HepG2 (cell line): ENCODE data around the gene COMP. TPM values are rescaled to one million over a fixed set of nuclear protein-coding genes. Genes with fewer than 3 reads are reported as not detected.

Experiments used
- AHR ChIP-seq: IDR thresholded peaks from 2 replicates; pipeline ENCODE4 v1.6.1; 2018; ENCODE audit warnings: missing genetic modification reagents, missing compliant biosample characterization
- KDM5A ChIP-seq: fragments of 200-600 bp; sonication (generic); IDR thresholded peaks from 2 replicates; pipeline ENCODE4 v1.7.0; 2018; ENCODE audit warnings: antibody characterized with exemption, mild to moderate bottlenecking, low read length, borderline replicate concordance
- KLF12 ChIP-seq: sonication (generic); formaldehyde crosslinking; IDR thresholded peaks from 2 replicates; pipeline ENCODE4 v1.4.0; 2020; ENCODE audit warnings: missing genetic modification reagents, borderline replicate concordance
- MAFF ChIP-seq: IDR thresholded peaks from 2 replicates; pipeline ENCODE4 v1.6.1; 2011; ENCODE audit warnings: low read depth, low read length, improper control_type of control experiment
- MED8 ChIP-seq: sonication (generic); formaldehyde crosslinking; IDR thresholded peaks from 2 replicates; pipeline ENCODE4 v1.8.1; 2023; ENCODE audit warnings: mild to moderate bottlenecking, missing genetic modification reagents; ENCODE audit not compliant: insufficient replicate concordance
- MTF2 ChIP-seq: sonication (generic); formaldehyde crosslinking; IDR thresholded peaks from 2 replicates; pipeline ENCODE4 v1.5.0; 2020; ENCODE audit warnings: missing genetic modification reagents, borderline replicate concordance
- NFKB2 ChIP-seq: sonication (generic); formaldehyde crosslinking; IDR thresholded peaks from 2 replicates; pipeline ENCODE4 v1.4.0; 2020; ENCODE audit warnings: missing genetic modification reagents, borderline replicate concordance
- RBM39 ChIP-seq: fragments of 200-400 bp; formaldehyde crosslinking; IDR thresholded peaks from one replicate; pipeline ENCODE4 v1.6.1; 2018; ENCODE audit warnings: antibody characterized with exemption, mild to moderate bottlenecking, low read depth, low read length; ENCODE audit not compliant: poor library complexity, severe bottlenecking
- RXRB ChIP-seq: IDR thresholded peaks from 2 replicates; pipeline ENCODE4 v1.6.1; 2016; ENCODE audit warnings: borderline replicate concordance, missing genetic modification reagents, missing compliant biosample characterization
- TEAD3 ChIP-seq: optimal IDR thresholded peaks from 2 replicates; pipeline ENCODE3; 2016; ENCODE audit warnings: borderline replicate concordance
- TFDP2 ChIP-seq: sonication (generic); formaldehyde crosslinking; IDR thresholded peaks from 2 replicates; pipeline ENCODE4 v1.4.0; 2020; ENCODE audit warnings: missing genetic modification reagents
- ZBTB7A ChIP-seq: sonication (generic); formaldehyde crosslinking; IDR thresholded peaks from 2 replicates; pipeline ENCODE4 v1.8.0; 2022; ENCODE audit warnings: mild to moderate bottlenecking, missing genetic modification reagents
- ZNF180 ChIP-seq: sonication (generic); formaldehyde crosslinking; IDR thresholded peaks from 2 replicates; pipeline ENCODE4 v1.4.0; 2020; ENCODE audit warnings: low read depth, missing genetic modification reagents, borderline replicate concordance
- ZNF331 ChIP-seq: sonication (generic); formaldehyde crosslinking; IDR thresholded peaks from 2 replicates; pipeline ENCODE4 v1.4.0; 2020; ENCODE audit warnings: missing genetic modification reagents
- ZNF44 ChIP-seq: sonication (generic); formaldehyde crosslinking; IDR thresholded peaks from 2 replicates; pipeline ENCODE4 v1.5.1; 2020; ENCODE audit warnings: mild to moderate bottlenecking, missing genetic modification reagents
- ZNF484 ChIP-seq: sonication (generic); formaldehyde crosslinking; IDR thresholded peaks from 2 replicates; pipeline ENCODE4 v1.5.1; 2020; ENCODE audit warnings: mild to moderate bottlenecking, low read depth, missing genetic modification reagents, borderline replicate concordance
- ZNF597 ChIP-seq: sonication (generic); formaldehyde crosslinking; IDR thresholded peaks from 2 replicates; pipeline ENCODE4 v1.5.0; 2020; ENCODE audit warnings: missing genetic modification reagents
- polyA plus RNA-seq, 8 experiments: library from polyadenylated mRNA; depleted of rRNA in 3 of 8; stranded (reverse) in 7 of 8; unstranded in 1 of 8; fragments of >200 nt; fragmentation: Illumina TruSeq in 4 of 8; extraction: Trizol in 4 of 8; gene quantifications; 2 replicates each; pipeline versions ENCODE4 v1.2.1 to v1.2.3, GENCODE V29; 2011 to 2016; ENCODE audit warnings: low read depth in 4 of 8, missing spikeins in 1 of 8, mixed read lengths in 1 of 8; ENCODE audit not compliant: insufficient read depth in 1 of 8
- total RNA-seq, 5 experiments: library from RNA; depleted of rRNA; stranded (reverse); fragments of >200 nt; fragmentation: Illumina TruSeq; extraction: Trizol; gene quantifications; 2 replicates each; pipeline ENCODE4 v1.2.3, GENCODE V29; 2016; ENCODE audit warnings: low read depth in 1 of 5
- TF ChIP-seq, protein P1 (sequence below): IDR thresholded peaks from 2 replicates; pipeline ENCODE4 v1.6.1; 2016; ENCODE audit warnings: missing compliant biosample characterization, missing genetic modification reagents, borderline replicate concordance
- TF ChIP-seq, protein P2 (sequence below): sonication (generic); formaldehyde crosslinking; conservative IDR thresholded peaks from 2 replicates; pipeline ENCODE4 v1.8.0; 2022; ENCODE audit warnings: low read depth, missing genetic modification reagents
- TF ChIP-seq, protein P3 (sequence below): sonication (generic); formaldehyde crosslinking; IDR thresholded peaks from 2 replicates; pipeline ENCODE4 v1.4.0; 2020; ENCODE audit warnings: mild to moderate bottlenecking, missing genetic modification reagents

COMP gene
- total and polyA plus RNA-seq, 2 of the 13 experiments (the other 11 are each of a cell fraction or from before 2014, with no cell fraction given), result 0.04 to 0.13 TPM

GRCh38 chr19:18839465-18840287 is 48.6 kb upstream of the COMP start (continued):
- TF ChIP-seq ZBTB7A (CRISPR knock-in tag) (peak; percentile 98), KLF12 (CRISPR knock-in tag) (no peak), ZNF484 (no peak), RXRB (CRISPR knock-in tag) (peak; percentile 92), ZNF597 (CRISPR knock-in tag) (no peak), ZNF44 (no peak), TFDP2 (peak; percentile 51), MTF2 (peak; percentile 37; the same call in 1 of the 2 replicates), TEAD3 (CRISPR knock-in tag) (peak; percentile 86), ZNF331 (peak; percentile 88), NFKB2 (peak; percentile 31; the same call in 1 of the 2 replicates), RBM39 (no peak), ZNF180 (CRISPR knock-in tag) (no peak), KDM5A (no peak), MED8 (CRISPR knock-in tag) (peak; percentile 90), AHR (CRISPR knock-in tag) (peak; percentile 76; the same call in 1 of the 2 replicates), MAFF (no peak)
- TF ChIP-seq, protein P1, sequence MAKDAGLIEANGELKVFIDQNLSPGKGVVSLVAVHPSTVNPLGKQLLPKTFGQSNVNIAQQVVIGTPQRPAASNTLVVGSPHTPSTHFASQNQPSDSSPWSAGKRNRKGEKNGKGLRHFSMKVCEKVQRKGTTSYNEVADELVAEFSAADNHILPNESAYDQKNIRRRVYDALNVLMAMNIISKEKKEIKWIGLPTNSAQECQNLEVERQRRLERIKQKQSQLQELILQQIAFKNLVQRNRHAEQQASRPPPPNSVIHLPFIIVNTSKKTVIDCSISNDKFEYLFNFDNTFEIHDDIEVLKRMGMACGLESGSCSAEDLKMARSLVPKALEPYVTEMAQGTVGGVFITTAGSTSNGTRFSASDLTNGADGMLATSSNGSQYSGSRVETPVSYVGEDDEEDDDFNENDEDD (CRISPR knock-in tag), result peak; percentile 88; the same call in 1 of the 2 replicates
- TF ChIP-seq, protein P2, sequence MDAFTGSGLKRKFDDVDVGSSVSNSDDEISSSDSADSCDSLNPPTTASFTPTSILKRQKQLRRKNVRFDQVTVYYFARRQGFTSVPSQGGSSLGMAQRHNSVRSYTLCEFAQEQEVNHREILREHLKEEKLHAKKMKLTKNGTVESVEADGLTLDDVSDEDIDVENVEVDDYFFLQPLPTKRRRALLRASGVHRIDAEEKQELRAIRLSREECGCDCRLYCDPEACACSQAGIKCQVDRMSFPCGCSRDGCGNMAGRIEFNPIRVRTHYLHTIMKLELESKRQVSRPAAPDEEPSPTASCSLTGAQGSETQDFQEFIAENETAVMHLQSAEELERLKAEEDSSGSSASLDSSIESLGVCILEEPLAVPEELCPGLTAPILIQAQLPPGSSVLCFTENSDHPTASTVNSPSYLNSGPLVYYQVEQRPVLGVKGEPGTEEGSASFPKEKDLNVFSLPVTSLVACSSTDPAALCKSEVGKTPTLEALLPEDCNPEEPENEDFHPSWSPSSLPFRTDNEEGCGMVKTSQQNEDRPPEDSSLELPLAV (CRISPR knock-in tag), result no peak
- TF ChIP-seq, protein P3, sequence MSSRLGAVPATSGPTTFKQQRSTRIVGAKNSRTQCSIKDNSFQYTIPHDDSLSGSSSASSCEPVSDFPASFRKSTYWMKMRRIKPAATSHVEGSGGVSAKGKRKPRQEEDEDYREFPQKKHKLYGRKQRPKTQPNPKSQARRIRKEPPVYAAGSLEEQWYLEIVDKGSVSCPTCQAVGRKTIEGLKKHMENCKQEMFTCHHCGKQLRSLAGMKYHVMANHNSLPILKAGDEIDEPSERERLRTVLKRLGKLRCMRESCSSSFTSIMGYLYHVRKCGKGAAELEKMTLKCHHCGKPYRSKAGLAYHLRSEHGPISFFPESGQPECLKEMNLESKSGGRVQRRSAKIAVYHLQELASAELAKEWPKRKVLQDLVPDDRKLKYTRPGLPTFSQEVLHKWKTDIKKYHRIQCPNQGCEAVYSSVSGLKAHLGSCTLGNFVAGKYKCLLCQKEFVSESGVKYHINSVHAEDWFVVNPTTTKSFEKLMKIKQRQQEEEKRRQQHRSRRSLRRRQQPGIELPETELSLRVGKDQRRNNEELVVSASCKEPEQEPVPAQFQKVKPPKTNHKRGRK, result 0 out of 2 replicates have a peak, but pooled peaks have one; percentile 32
